Thymus (tissue), 11 donors: Measurements from ENCODE around the gene TSPAN17. TPM values are rescaled to one million over a fixed set of nuclear protein-coding genes. Genes with fewer than 3 reads are reported as not detected.

Experiments used
- DNase-seq, 9 donors: peaks; one replicate each; pipeline ENCODE4 v3.0.0-alpha.2; 2013; ENCODE audit warnings: low spot score in 9 of 9, low read depth in 6 of 9, missing footprints in 1 of 9
- H3K27ac ChIP-seq, 2 donors: one replicate each; pipeline ENCODE4 v1.5.1; 2013; ENCODE audit warnings: control low read depth in 1 of 2, low read depth in 1 of 2, low read length in 1 of 2, mild to moderate bottlenecking in 1 of 2, moderate library complexity in 1 of 2
- H3K27me3 ChIP-seq, 2 donors: one replicate each; pipeline ENCODE4 v1.5.1; 2013; ENCODE audit warnings: low read length in 1 of 2; ENCODE audit not compliant: control insufficient read depth in 2 of 2, insufficient read depth in 1 of 2
- H3K36me3 ChIP-seq, 2 donors: one replicate each; pipeline ENCODE4 v1.5.1; 2013; ENCODE audit warnings: low read length in 1 of 2, mild to moderate bottlenecking in 1 of 2, moderate library complexity in 1 of 2; ENCODE audit not compliant: control insufficient read depth in 2 of 2, insufficient read depth in 2 of 2
- H3K4me1 ChIP-seq, 2 donors: one replicate each; pipeline ENCODE4 v1.5.1; 2013; ENCODE audit warnings: low read length in 2 of 2; ENCODE audit not compliant: control insufficient read depth in 2 of 2, insufficient read depth in 2 of 2
- H3K4me3 ChIP-seq, 2 donors: one replicate each; pipeline ENCODE4 v1.5.1; 2013; ENCODE audit warnings: low read length in 2 of 2, control low read depth in 1 of 2, mild to moderate bottlenecking in 1 of 2
- H3K9me3 ChIP-seq, 2 donors: one replicate each; pipeline ENCODE4 v1.5.1; 2013; ENCODE audit warnings: low read length in 1 of 2, mild to moderate bottlenecking in 1 of 2; ENCODE audit not compliant: control insufficient read depth in 2 of 2, insufficient read depth in 1 of 2
- WGBS: extraction: QIAGEN DNeasy Blood & Tissue Kit; methylation state at CpG from one replicate; pipeline ENCODE4 v1.1.7; 2013; 5-methylcytosine and 5-hydroxymethylcytosine counted together
- polyA plus RNA-seq: library from polyadenylated mRNA; stranded (reverse); fragments of 200-250 nt; gene quantifications from one replicate; pipeline ENCODE4 v1.2.3, GENCODE V29; 2013
- total RNA-seq: library from RNA; stranded (reverse); fragments of 120-200 nt; gene quantifications from one replicate; pipeline ENCODE4 v1.2.4, GENCODE V29; 2013
- donor health status: healthy.

The TSPAN17 gene
- total and polyA plus RNA-seq, 2 donors, result 8.0 to 26.5 TPM

DNA sequence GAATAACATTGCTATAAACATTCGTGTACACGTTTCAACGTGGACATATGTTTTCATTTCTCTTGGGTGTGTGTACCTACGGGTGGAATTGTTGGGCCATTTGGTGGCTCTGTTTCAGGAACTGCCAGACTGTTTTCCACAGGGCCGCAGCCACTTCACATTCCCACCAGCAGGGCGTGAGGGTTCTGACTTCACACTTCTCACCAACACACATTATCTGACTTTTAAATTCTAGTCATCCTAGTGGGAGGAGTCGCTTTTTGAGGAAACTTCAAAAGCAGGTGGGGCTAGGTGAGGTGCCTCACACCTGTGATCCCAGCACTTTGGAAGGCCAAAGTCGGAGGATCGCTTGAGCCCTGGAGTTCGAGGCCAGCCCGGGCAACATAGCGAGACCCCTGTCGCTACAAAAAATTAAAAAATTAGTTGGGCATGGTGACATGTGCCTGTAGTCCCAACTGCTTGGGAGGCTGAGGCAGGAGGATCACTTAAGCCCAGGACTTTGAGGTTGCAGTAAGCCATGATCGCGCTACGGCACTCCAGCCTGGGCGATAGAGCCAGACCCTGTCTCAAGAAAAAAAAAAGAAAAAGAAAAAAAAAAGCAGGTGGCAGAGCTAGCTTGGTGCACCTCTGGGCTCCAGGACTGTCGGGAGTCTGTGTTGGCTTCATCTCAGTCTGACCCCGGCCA, 28.5 kb downstream of the TSPAN17 start:
- no peak for DNase-seq
- Histone ChIP-seq H3K4me3 (no peak overlapping the region), H3K36me3 (no peaks in the 10 kb centered on the region), H3K4me1 (no peaks in the 10 kb centered on the region), H3K27ac (no peak overlapping the region), H3K9me3 (no peaks in the 10 kb centered on the region), H3K27me3 (peaks cover 17 to 66% of the 10 kb centered on the region in 2 donors)
- WGBS, result 76% methylated on average over 19 of the region's 19 CpGs

- peaks cover 23 to 70% of the 10 kb centered on the region in 2 donors for H3K27me3 ChIP-seq
- H3K9me3 ChIP-seq, result no peaks in the 10 kb centered on the region
- WGBS, result 63% methylated on average over 10 of the region's 10 CpGs
- DNase-seq, result no peak
- no peaks in the 10 kb centered on the region for H3K36me3 ChIP-seq
- no peaks in the 10 kb centered on the region for H3K4me1 ChIP-seq
- no peak overlapping the region for H3K27ac ChIP-seq
- no peak overlapping the region for H3K4me3 ChIP-seq
These were observed 29.1 kb downstream of the TSPAN17 start for GRCh38 chr5:176676361-176676824.

GRCh38 chr5:176677209-176677939, 30.1 kb downstream of the TSPAN17 start:
- 87% methylated on average over 12 of the region's 12 CpGs for WGBS
- Histone ChIP-seq H3K4me3 (no peak overlapping the region), H3K27me3 (peaks cover 29 to 70% of the 10 kb centered on the region in 2 donors), H3K4me1 (no peaks in the 10 kb centered on the region), H3K36me3 (no peaks in the 10 kb centered on the region), H3K27ac (no peak overlapping the region), H3K9me3 (no peaks in the 10 kb centered on the region)
- no peak for DNase-seq

DNA sequence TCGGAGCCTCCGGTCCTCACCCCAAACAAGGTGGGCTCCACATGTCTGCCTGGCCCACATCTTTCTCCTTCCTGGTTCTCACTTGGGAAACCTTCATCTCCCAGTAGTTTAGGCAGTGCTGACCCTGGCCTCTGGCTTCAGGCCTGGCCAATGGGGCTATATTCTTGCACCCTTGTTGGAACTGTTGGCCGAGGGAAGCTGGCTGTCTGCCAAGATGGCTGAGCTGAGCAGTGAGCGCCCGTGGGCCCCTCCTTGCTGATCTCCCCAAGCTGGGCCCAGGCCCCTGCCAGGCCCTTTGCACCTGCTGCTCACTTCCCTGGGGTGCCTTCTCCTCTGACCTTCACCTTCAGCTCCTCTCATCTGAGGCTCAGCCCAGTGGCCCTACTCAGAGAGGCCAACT, 31.3 kb downstream of the TSPAN17 start:
- no peak overlapping the region for H3K4me3 ChIP-seq
- DNase-seq, result no peak
- no peak overlapping the region for H3K27ac ChIP-seq
- H3K27me3 ChIP-seq, result peaks cover 29 to 78% of the 10 kb centered on the region in 2 donors
- 90% methylated on average over 5 of the region's 5 CpGs for WGBS
- H3K4me1 ChIP-seq, result no peaks in the 10 kb centered on the region
- no peaks in the 10 kb centered on the region for H3K9me3 ChIP-seq
- H3K36me3 ChIP-seq, result no peaks in the 10 kb centered on the region

DNA sequence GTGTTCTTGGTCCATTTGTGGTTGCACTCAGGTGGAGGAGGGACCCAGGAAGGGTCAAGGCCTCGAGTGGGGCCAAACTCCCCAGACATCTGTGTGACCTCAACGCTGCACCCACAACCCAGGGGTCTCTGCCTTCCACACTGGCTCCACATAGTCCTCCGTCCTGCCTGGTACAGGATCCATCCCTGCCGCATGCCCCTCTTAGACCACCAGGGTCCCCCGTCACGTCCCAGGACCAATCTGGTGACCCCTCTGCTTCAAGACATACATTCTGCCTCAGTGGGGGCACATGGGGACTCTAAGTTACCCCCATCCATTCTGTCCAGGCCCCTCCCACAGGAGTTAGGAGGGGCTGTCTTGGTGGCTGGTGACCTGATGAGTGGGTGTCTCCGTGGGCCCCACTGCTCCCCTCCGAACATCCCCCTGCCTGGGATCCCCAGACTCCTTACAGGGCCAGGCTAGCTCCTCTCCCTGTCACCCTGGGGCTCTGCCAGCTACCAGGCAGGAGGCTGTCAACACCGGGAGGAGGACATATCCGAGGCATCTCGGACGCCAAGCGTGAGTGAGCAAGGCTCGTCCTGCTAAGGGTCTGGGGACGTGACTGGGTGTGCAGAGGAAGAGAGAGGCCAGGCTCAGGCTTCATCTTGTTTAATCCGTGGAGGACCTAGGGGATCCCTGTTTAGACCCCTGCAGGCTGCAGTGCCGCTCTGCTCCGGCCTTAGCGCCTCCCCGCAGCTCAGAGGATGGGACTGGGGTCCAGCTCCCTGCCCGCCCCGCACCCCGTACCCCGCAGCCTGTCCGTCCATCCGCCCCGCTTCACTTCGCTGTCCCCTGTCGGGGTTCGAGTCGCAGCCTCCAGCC, 32.3 kb downstream of the TSPAN17 start:
- WGBS, result 34% methylated on average over 31 of the region's 31 CpGs
- H3K36me3 ChIP-seq, result no peaks in the 10 kb centered on the region
- H3K4me1 ChIP-seq, result no peaks in the 10 kb centered on the region
- DNase-seq, result no peak
- no peaks in the 10 kb centered on the region for H3K9me3 ChIP-seq
- no peak overlapping the region for H3K4me3 ChIP-seq
- no peak overlapping the region for H3K27ac ChIP-seq
- peaks cover 29 to 80% of the 10 kb centered on the region in 2 donors for H3K27me3 ChIP-seq

DNA sequence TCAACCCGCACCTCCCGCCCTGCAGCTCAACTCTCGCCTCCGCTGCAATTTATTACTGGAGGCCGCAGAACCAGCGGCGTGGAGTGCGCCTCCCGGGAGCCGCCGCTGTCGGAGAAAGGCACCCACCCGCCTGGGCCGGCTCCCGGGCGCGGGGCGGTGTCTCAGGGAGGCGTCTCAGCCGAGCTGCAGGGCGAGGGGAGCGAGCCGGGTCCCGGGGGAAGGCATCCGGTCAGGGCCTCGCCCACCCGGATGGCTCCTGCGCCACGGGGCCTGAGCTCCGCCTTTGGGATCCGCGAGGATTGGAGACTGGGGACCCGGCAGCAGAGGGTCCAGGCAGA, 32.9 kb downstream of the TSPAN17 start:
- WGBS, result 4% methylated on average over 33 of the region's 33 CpGs
- Histone ChIP-seq H3K4me1 (no peaks in the 10 kb centered on the region), H3K27me3 (peaks cover 29 to 78% of the 10 kb centered on the region in 2 donors), H3K27ac (no peak overlapping the region), H3K4me3 (no peak overlapping the region), H3K9me3 (no peaks in the 10 kb centered on the region), H3K36me3 (no peaks in the 10 kb centered on the region)
- DNase-seq, result no peak

DNA sequence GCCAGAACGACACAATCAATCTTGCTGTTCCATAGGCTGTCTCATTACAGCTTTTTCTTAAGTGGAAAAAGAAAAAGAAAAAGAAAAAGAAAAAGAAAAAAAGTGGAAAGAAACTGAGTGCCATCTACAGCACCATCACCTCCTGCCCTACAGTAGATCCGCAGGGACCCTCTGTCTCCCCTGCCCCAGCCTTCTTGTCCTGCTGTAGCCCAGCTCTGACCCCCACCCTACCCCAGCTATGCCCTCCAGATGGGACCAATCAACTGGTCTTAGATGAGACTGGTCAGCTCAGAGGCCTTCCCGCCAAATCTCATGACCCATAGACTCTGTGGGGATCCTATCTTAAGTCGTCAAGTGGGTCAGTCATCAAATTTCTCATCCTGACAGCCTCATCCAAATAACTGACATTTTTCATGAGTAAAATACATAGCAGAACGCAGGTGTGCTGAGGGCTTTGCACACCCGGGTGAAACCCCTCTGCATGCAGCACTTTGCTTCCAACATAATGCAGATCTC, 34.8 kb downstream of the TSPAN17 start:
- Histone ChIP-seq H3K4me1 (no peaks in the 10 kb centered on the region), H3K27me3 (peaks cover 29 to 68% of the 10 kb centered on the region in 2 donors), H3K36me3 (no peaks in the 10 kb centered on the region), H3K9me3 (no peaks in the 10 kb centered on the region), H3K27ac (no peak overlapping the region), H3K4me3 (no peak overlapping the region)
- no peak for DNase-seq
- 89% methylated on average over 6 of the region's 6 CpGs for WGBS

GRCh38 chr5:176685010-176685409, 37.7 kb downstream of the TSPAN17 start:
- no peaks in the 10 kb centered on the region for H3K4me1 ChIP-seq
- no peak overlapping the region for H3K27ac ChIP-seq
- H3K9me3 ChIP-seq, result peaks cover 0 to 12% of the 10 kb centered on the region in 2 donors
- H3K4me3 ChIP-seq, result no peak overlapping the region
- peaks cover 19 to 44% of the 10 kb centered on the region in 2 donors for H3K27me3 ChIP-seq
- no peaks in the 10 kb centered on the region for H3K36me3 ChIP-seq
- DNase-seq, result no peak
